Astrocyte of the cerebellum (primary cell): ENCODE data around the gene SHISA6.

ENCODE experiments used
- DNase-seq: peaks from one replicate; pipeline ENCODE4 v3.0.0-alpha.2; 2011; ENCODE audit warnings: low read depth
- H3K4me3 ChIP-seq: 2 replicates; pipeline ENCODE4 v1.5.1; 2011; ENCODE audit warnings: mild to moderate bottlenecking, low read depth, low read length, moderate library complexity
- CTCF ChIP-seq: IDR thresholded peaks from 2 replicates; pipeline ENCODE4 v1.5.1; 2012; ENCODE audit warnings: low read length, low read depth, moderate library complexity, mild to moderate bottlenecking; ENCODE audit errors: missing control alignments
- in situ Hi-C: cut with HindIII; loops from 2 replicates; pipeline ENCODE4 v1.10.0; 2017; ENCODE audit warnings: low sequenced_read_pairs

SHISA6 gene

GRCh38 chr17:11330006-11330405 lies 89.0 kb downstream of the SHISA6 start:
- no peak for DNase-seq
- no peak overlapping the region for H3K4me3 ChIP-seq
- in situ Hi-C loops = loop anchor here (5.0 kb wide), 1 partner anchor 42 kb away; no protein-coding TSS in a partner anchor
- TF ChIP-seq CTCF = no peak

GRCh38 chr17:11330826-11331225 lies 89.8 kb downstream of the SHISA6 start:
- peak; percentile 18 for DNase-seq
- no peak overlapping the region for H3K4me3 ChIP-seq
- in situ Hi-C loops = loop anchor here (5.0 kb wide), 1 partner anchor 41 kb away; no protein-coding TSS in a partner anchor
- TF ChIP-seq CTCF = no peak

- no peak overlapping the region for H3K4me3 ChIP-seq
- in situ Hi-C loops = loop anchor here (5.0 kb wide), 1 partner anchor 40 kb away; no protein-coding TSS in a partner anchor
- no peak for TF ChIP-seq CTCF
- DNase-seq = no peak
Measured at GRCh38 chr17:11331547-11332513, 90.8 kb downstream of the SHISA6 start.

GRCh38 chr17:11332706-11333105 lies 91.7 kb downstream of the SHISA6 start:
- in situ Hi-C loops = loop anchor here (5.0 kb wide), 1 partner anchor 40 kb away; no protein-coding TSS in a partner anchor
- DNase-seq = no peak
- TF ChIP-seq CTCF = no peak
- no peak overlapping the region for H3K4me3 ChIP-seq

GRCh38 chr17:11334493-11334892 lies 93.5 kb downstream of the SHISA6 start:
- DNase-seq = no peak
- in situ Hi-C loops = loop anchor here (5.0 kb wide), 1 partner anchor 38 kb away; no protein-coding TSS in a partner anchor
- no peak for TF ChIP-seq CTCF
- H3K4me3 ChIP-seq = no peak overlapping the region

GRCh38 chr17:11336290-11336689 lies 95.3 kb downstream of the SHISA6 start:
- no peak for DNase-seq
- in situ Hi-C loops = no loop called here
- no peak overlapping the region for H3K4me3 ChIP-seq
- no peak for TF ChIP-seq CTCF
